ENCODE measurements around the gene GMPPB.
"Not testable (repeated sequence)": the region's sequence is repeated elsewhere in the genome, so short reads cannot be mapped to it uniquely, and the experiment has no call there.

The GMPPB gene

GRCh38 chr3:49756036-49756435 is 32.3 kb upstream of the GMPPB start:
- Histone ChIP-seq H3K27ac (ENCODE audit: low read depth, low read length) (no peak overlapping the region), H3K9me3 (ENCODE audit: control insufficient read depth in 5 of 5, low read length in 5 of 5) (no peaks in the 10 kb centered on the region), H3K27me3 (ENCODE audit: control insufficient read depth in 5 of 5, insufficient read depth in 4 of 5, low read length in 5 of 5) (no peaks in the 10 kb centered on the region), H3K4me3 (ENCODE audit: low read depth in 1 of 5, low read length in 5 of 5) (no peak overlapping the region), H3K4me1 (ENCODE audit: control insufficient read depth in 5 of 5, insufficient read depth in 5 of 5, low read length in 5 of 5) (peaks cover 0 to 16% (median 8%) of the 10 kb centered on the region in 5 donors), H3K9ac (ENCODE audit: low read length in 5 of 5) (no peak overlapping the region), H3K36me3 (ENCODE audit: control insufficient read depth in 5 of 5, insufficient read depth in 5 of 5, low read length in 5 of 5) (peaks cover 0 to 6% (median 0%) of the 10 kb centered on the region in 5 donors)

GRCh38 chr3:49754536-49754935 is 30.8 kb upstream of the GMPPB start:
- H3K27me3 ChIP-seq (ENCODE audit: control insufficient read depth in 5 of 5, insufficient read depth in 4 of 5, low read length in 5 of 5) = no peaks in the 10 kb centered on the region

GRCh38 chr3:49751501-49751900 is 27.8 kb upstream of the GMPPB start:
- Histone ChIP-seq H3K27ac (ENCODE audit: low read depth, low read length) (no peak overlapping the region), H3K27me3 (ENCODE audit: control insufficient read depth in 5 of 5, insufficient read depth in 4 of 5, low read length in 5 of 5) (no peaks in the 10 kb centered on the region), H3K36me3 (ENCODE audit: control insufficient read depth in 5 of 5, insufficient read depth in 5 of 5, low read length in 5 of 5) (peaks cover 2 to 16% (median 15%) of the 10 kb centered on the region in 5 donors), H3K9ac (ENCODE audit: low read length in 5 of 5) (no peak overlapping the region), H3K9me3 (ENCODE audit: control insufficient read depth in 5 of 5, low read length in 5 of 5) (no peaks in the 10 kb centered on the region), H3K4me3 (ENCODE audit: low read depth in 1 of 5, low read length in 5 of 5) (no peak overlapping the region), H3K4me1 (ENCODE audit: control insufficient read depth in 5 of 5, insufficient read depth in 5 of 5, low read length in 5 of 5) (peaks cover 0 to 8% (median 0%) of the 10 kb centered on the region in 5 donors)

More at GRCh38 chr3:49754536-49754935, 30.8 kb upstream of the GMPPB start:
- H3K9ac ChIP-seq (ENCODE audit: low read length in 5 of 5) = no peak overlapping the region
- no peak overlapping the region for H3K4me3 ChIP-seq (ENCODE audit: low read depth in 1 of 5, low read length in 5 of 5)
- peaks cover 0 to 4% (median 0%) of the 10 kb centered on the region in 5 donors for H3K36me3 ChIP-seq (ENCODE audit: control insufficient read depth in 5 of 5, insufficient read depth in 5 of 5, low read length in 5 of 5)
- H3K4me1 ChIP-seq (ENCODE audit: control insufficient read depth in 5 of 5, insufficient read depth in 5 of 5, low read length in 5 of 5) = peaks cover 0 to 16% (median 8%) of the 10 kb centered on the region in 5 donors
- H3K9me3 ChIP-seq (ENCODE audit: control insufficient read depth in 5 of 5, low read length in 5 of 5) = no peaks in the 10 kb centered on the region
- no peak overlapping the region for H3K27ac ChIP-seq (ENCODE audit: low read depth, low read length)

GRCh38 chr3:49750056-49750455 is 26.3 kb upstream of the GMPPB start:
- H3K27me3 ChIP-seq (ENCODE audit: control insufficient read depth in 5 of 5, insufficient read depth in 4 of 5, low read length in 5 of 5) = no peaks in the 10 kb centered on the region
- peaks cover 5 to 21% (median 19%) of the 10 kb centered on the region in 5 donors for H3K36me3 ChIP-seq (ENCODE audit: control insufficient read depth in 5 of 5, insufficient read depth in 5 of 5, low read length in 5 of 5)
- no peaks in the 10 kb centered on the region for H3K9me3 ChIP-seq (ENCODE audit: control insufficient read depth in 5 of 5, low read length in 5 of 5)
- no peak overlapping the region for H3K4me3 ChIP-seq (ENCODE audit: low read depth in 1 of 5, low read length in 5 of 5)
- H3K9ac ChIP-seq (ENCODE audit: low read length in 5 of 5) = no peak overlapping the region
- H3K4me1 ChIP-seq (ENCODE audit: control insufficient read depth in 5 of 5, insufficient read depth in 5 of 5, low read length in 5 of 5) = peaks cover 0 to 8% (median 0%) of the 10 kb centered on the region in 5 donors
- no peak overlapping the region for H3K27ac ChIP-seq (ENCODE audit: low read depth, low read length)

GRCh38 chr3:49748874-49749273 is 25.1 kb upstream of the GMPPB start:
- not testable (repeated sequence) for H3K9me3 ChIP-seq (ENCODE audit: control insufficient read depth in 5 of 5, low read length in 5 of 5); H3K27ac ChIP-seq (ENCODE audit: low read depth, low read length); H3K27me3 ChIP-seq (ENCODE audit: control insufficient read depth in 5 of 5, insufficient read depth in 4 of 5, low read length in 5 of 5); H3K9ac ChIP-seq (ENCODE audit: low read length in 5 of 5); H3K4me1 ChIP-seq (ENCODE audit: control insufficient read depth in 5 of 5, insufficient read depth in 5 of 5, low read length in 5 of 5); H3K4me3 ChIP-seq (ENCODE audit: low read depth in 1 of 5, low read length in 5 of 5)
- peaks cover 6 to 26% (median 19%) of the 10 kb centered on the region in 5 donors for H3K36me3 ChIP-seq (ENCODE audit: control insufficient read depth in 5 of 5, insufficient read depth in 5 of 5, low read length in 5 of 5)

GRCh38 chr3:49747792-49748480 is 24.2 kb upstream of the GMPPB start:
- Histone ChIP-seq H3K27ac (ENCODE audit: low read depth, low read length) (no peak overlapping the region), H3K36me3 (ENCODE audit: control insufficient read depth in 5 of 5, insufficient read depth in 5 of 5, low read length in 5 of 5) (peaks cover 6 to 33% (median 20%) of the 10 kb centered on the region in 5 donors), H3K9ac (ENCODE audit: low read length in 5 of 5) (no peak overlapping the region), H3K9me3 (ENCODE audit: control insufficient read depth in 5 of 5, low read length in 5 of 5) (no peaks in the 10 kb centered on the region), H3K27me3 (ENCODE audit: control insufficient read depth in 5 of 5, insufficient read depth in 4 of 5, low read length in 5 of 5) (no peaks in the 10 kb centered on the region), H3K4me3 (ENCODE audit: low read depth in 1 of 5, low read length in 5 of 5) (no peak overlapping the region), H3K4me1 (ENCODE audit: control insufficient read depth in 5 of 5, insufficient read depth in 5 of 5, low read length in 5 of 5) (no peaks in the 10 kb centered on the region)

GRCh38 chr3:49745986-49746385 is 22.2 kb upstream of the GMPPB start:
- H3K27ac ChIP-seq (ENCODE audit: low read depth, low read length) = no peak overlapping the region
- H3K4me1 ChIP-seq (ENCODE audit: control insufficient read depth in 5 of 5, insufficient read depth in 5 of 5, low read length in 5 of 5) = no peaks in the 10 kb centered on the region
- peaks cover 6 to 37% (median 20%) of the 10 kb centered on the region in 5 donors for H3K36me3 ChIP-seq (ENCODE audit: control insufficient read depth in 5 of 5, insufficient read depth in 5 of 5, low read length in 5 of 5)
- H3K27me3 ChIP-seq (ENCODE audit: control insufficient read depth in 5 of 5, insufficient read depth in 4 of 5, low read length in 5 of 5) = no peaks in the 10 kb centered on the region
- no peak overlapping the region for H3K9ac ChIP-seq (ENCODE audit: low read length in 5 of 5)
- no peak overlapping the region for H3K4me3 ChIP-seq (ENCODE audit: low read depth in 1 of 5, low read length in 5 of 5)
- no peaks in the 10 kb centered on the region for H3K9me3 ChIP-seq (ENCODE audit: control insufficient read depth in 5 of 5, low read length in 5 of 5)

GRCh38 chr3:49740427-49740826 is 16.7 kb upstream of the GMPPB start:
- Histone ChIP-seq H3K27ac (ENCODE audit: low read depth, low read length) (no peak overlapping the region), H3K36me3 (ENCODE audit: control insufficient read depth in 5 of 5, insufficient read depth in 5 of 5, low read length in 5 of 5) (peaks cover 9 to 51% (median 27%) of the 10 kb centered on the region in 5 donors), H3K9me3 (ENCODE audit: control insufficient read depth in 5 of 5, low read length in 5 of 5) (no peaks in the 10 kb centered on the region), H3K4me3 (ENCODE audit: low read depth in 1 of 5, low read length in 5 of 5) (no peak overlapping the region), H3K27me3 (ENCODE audit: control insufficient read depth in 5 of 5, insufficient read depth in 4 of 5, low read length in 5 of 5) (no peaks in the 10 kb centered on the region), H3K9ac (ENCODE audit: low read length in 5 of 5) (no peak overlapping the region), H3K4me1 (ENCODE audit: control insufficient read depth in 5 of 5, insufficient read depth in 5 of 5, low read length in 5 of 5) (no peaks in the 10 kb centered on the region)

GRCh38 chr3:49738067-49738713 is 14.4 kb upstream of the GMPPB start:
- no peak overlapping the region for H3K27ac ChIP-seq (ENCODE audit: low read depth, low read length)
- H3K4me1 ChIP-seq (ENCODE audit: control insufficient read depth in 5 of 5, insufficient read depth in 5 of 5, low read length in 5 of 5) = no peaks in the 10 kb centered on the region
- peaks cover 14 to 55% (median 37%) of the 10 kb centered on the region in 5 donors for H3K36me3 ChIP-seq (ENCODE audit: control insufficient read depth in 5 of 5, insufficient read depth in 5 of 5, low read length in 5 of 5)
- H3K9me3 ChIP-seq (ENCODE audit: control insufficient read depth in 5 of 5, low read length in 5 of 5) = no peaks in the 10 kb centered on the region
- H3K27me3 ChIP-seq (ENCODE audit: control insufficient read depth in 5 of 5, insufficient read depth in 4 of 5, low read length in 5 of 5) = no peaks in the 10 kb centered on the region
- no peak overlapping the region for H3K9ac ChIP-seq (ENCODE audit: low read length in 5 of 5)
- H3K4me3 ChIP-seq (ENCODE audit: low read depth in 1 of 5, low read length in 5 of 5) = no peak overlapping the region

GRCh38 chr3:49734752-49735151 is 11.0 kb upstream of the GMPPB start:
- Histone ChIP-seq H3K36me3 (ENCODE audit: control insufficient read depth in 5 of 5, insufficient read depth in 5 of 5, low read length in 5 of 5) (peaks cover 14 to 75% (median 61%) of the 10 kb centered on the region in 5 donors), H3K27ac (ENCODE audit: low read depth, low read length) (no peak overlapping the region), H3K27me3 (ENCODE audit: control insufficient read depth in 5 of 5, insufficient read depth in 4 of 5, low read length in 5 of 5) (no peaks in the 10 kb centered on the region)

More at GRCh38 chr3:49734752-49735151, 11.0 kb upstream of the GMPPB start:
- Histone ChIP-seq H3K9ac (ENCODE audit: low read length in 5 of 5) (no peak overlapping the region), H3K4me3 (ENCODE audit: low read depth in 1 of 5, low read length in 5 of 5) (no peak overlapping the region), H3K4me1 (ENCODE audit: control insufficient read depth in 5 of 5, insufficient read depth in 5 of 5, low read length in 5 of 5) (no peaks in the 10 kb centered on the region), H3K9me3 (ENCODE audit: control insufficient read depth in 5 of 5, low read length in 5 of 5) (no peaks in the 10 kb centered on the region)

All from subcutaneous abdominal adipose tissue (tissue), 5 donors.